ENCODE results near the gene WWOX. TPM values are rescaled to one million over a fixed set of nuclear protein-coding genes. Genes with fewer than 3 reads are reported as not detected.

The WWOX gene
- total and polyA plus RNA-seq, 2 of the 13 experiments (the other 11 are each of a cell fraction or from before 2014, with no cell fraction given), result 9.1 to 37.4 TPM

DNA sequence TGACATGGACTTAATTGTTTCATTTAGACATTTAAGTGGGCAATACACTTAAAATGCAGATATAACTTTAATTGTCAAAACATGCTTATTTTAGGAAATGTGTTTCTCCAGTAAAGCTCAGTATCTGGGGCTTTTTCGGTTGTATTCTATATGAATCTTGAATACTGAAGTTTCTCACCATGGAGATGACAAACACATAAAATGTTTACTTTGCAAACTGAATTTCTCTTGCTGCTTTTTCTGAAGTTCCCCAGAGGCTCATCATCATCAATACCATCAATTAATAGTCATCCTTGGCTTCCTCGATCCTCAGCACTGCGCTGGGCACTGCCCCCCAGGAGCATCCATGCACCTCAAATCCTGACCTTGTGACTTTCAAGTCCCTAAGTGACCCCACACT lies 227.3 kb downstream of the WWOX start:
- no peak overlapping the region for H3K4me3 ChIP-seq (replicated peaks in 1 of 3; ENCODE audit: insufficient read depth in 1 of 3, low read depth in 2 of 3, low read length in 3 of 3)
- H3K36me3 ChIP-seq (replicated peaks in 1 of 2; ENCODE audit: control insufficient read depth in 1 of 2, insufficient read depth in 2 of 2, low read length in 2 of 2), result no peaks in the 10 kb centered on the region
- H3K27ac ChIP-seq (ENCODE audit: extremely low read length, insufficient read depth, low read length), result no peak overlapping the region
- WGBS (ENCODE audit: low lambda C conversion rate), result 95% methylated on average over 3 of the region's 3 CpGs
- no peaks in the 10 kb centered on the region for H3K27me3 ChIP-seq (ENCODE audit: control insufficient read depth in 1 of 2, insufficient read depth in 2 of 2, low read length in 2 of 2)
- intact Hi-C loops (cut with micrococcal nuclease; ENCODE audit: unreplicated experiment) (no loop called here), in situ Hi-C loops (cut with HindIII; ENCODE audit: extremely low pct_ligation_motif_present, low pct_unique_long_range_greater_than_20kb) (no loop called here)
- no peaks in the 10 kb centered on the region for H3K9me3 ChIP-seq (ENCODE audit: low read length)
- no peak overlapping the region for H3K4me2 ChIP-seq (ENCODE audit: low read depth, low read length)
- ATAC-seq, result no peak
- H3K79me2 ChIP-seq (ENCODE audit: insufficient read depth, low read length), result no peaks in the 10 kb centered on the region
- CTCF ChIA-PET (ENCODE audit: low intra/inter-chr PET ratio, low total read pairs), result no interaction called here
- no peak for DNase-seq (ENCODE audit: low spot score)
- TF ChIP-seq ZFP36 (IDR thresholded peaks at IDR 0.05; ENCODE audit: borderline replicate concordance, low read depth, low read length, partially characterized antibody), result no peak
- TF ChIP-seq ZFP41 (CRISPR knock-in tag; IDR thresholded peaks at IDR 0.05; ENCODE audit: borderline replicate concordance), result no peak
- no peak for TF ChIP-seq ZNF296 (CRISPR knock-in tag; conservative IDR thresholded peaks at IDR 0.05)
- no peak for TF ChIP-seq KAT2B (IDR thresholded peaks at IDR 0.05; ENCODE audit: borderline replicate concordance, low read depth, low read length)
- no peak for TF ChIP-seq ZNF160 (CRISPR knock-in tag; IDR thresholded peaks at IDR 0.05)
- no peak for TF ChIP-seq MAFF (IDR thresholded peaks at IDR 0.05; ENCODE audit: low read depth, low read length)
- TF ChIP-seq DNMT1 (CRISPR knock-in tag; IDR thresholded peaks at IDR 0.05), result no peak
- TF ChIP-seq, protein P1, sequence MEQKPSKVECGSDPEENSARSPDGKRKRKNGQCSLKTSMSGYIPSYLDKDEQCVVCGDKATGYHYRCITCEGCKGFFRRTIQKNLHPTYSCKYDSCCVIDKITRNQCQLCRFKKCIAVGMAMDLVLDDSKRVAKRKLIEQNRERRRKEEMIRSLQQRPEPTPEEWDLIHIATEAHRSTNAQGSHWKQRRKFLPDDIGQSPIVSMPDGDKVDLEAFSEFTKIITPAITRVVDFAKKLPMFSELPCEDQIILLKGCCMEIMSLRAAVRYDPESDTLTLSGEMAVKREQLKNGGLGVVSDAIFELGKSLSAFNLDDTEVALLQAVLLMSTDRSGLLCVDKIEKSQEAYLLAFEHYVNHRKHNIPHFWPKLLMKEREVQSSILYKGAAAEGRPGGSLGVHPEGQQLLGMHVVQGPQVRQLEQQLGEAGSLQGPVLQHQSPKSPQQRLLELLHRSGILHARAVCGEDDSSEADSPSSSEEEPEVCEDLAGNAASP (CRISPR knock-in tag; IDR thresholded peaks at IDR 0.05; ENCODE audit: borderline replicate concordance), result no peak
- no peak for TF ChIP-seq ZNF878 (CRISPR knock-in tag; IDR thresholded peaks at IDR 0.05)
- TF ChIP-seq GTF2F1 (IDR thresholded peaks at IDR 0.05; ENCODE audit: low read length), result no peak
- no peak for TF ChIP-seq TCF12 (IDR thresholded peaks at IDR 0.05)
- no peak for TF ChIP-seq TCF12 (CRISPR knock-in tag; IDR thresholded peaks at IDR 0.05)
- TF ChIP-seq SETDB1 (CRISPR knock-in tag; IDR thresholded peaks at IDR 0.05; ENCODE audit: borderline replicate concordance), result no peak
- no peak for TF ChIP-seq ONECUT2 (CRISPR knock-in tag; IDR thresholded peaks at IDR 0.05)
- TF ChIP-seq KAT7 (CRISPR knock-in tag; IDR thresholded peaks at IDR 0.05; ENCODE audit: borderline replicate concordance), result no peak
- TF ChIP-seq ZSCAN30 (CRISPR knock-in tag; IDR thresholded peaks at IDR 0.05), result no peak
- TF ChIP-seq ZNF616 (CRISPR knock-in tag; IDR thresholded peaks at IDR 0.05; ENCODE audit: low read depth), result no peak
- POLR2A ChIA-PET, result no interaction called here
- BruUV-seq (replicated peaks), result no TSS peak
- H4K20me1 ChIP-seq (ENCODE audit: insufficient read depth, low read length), result no peaks in the 10 kb centered on the region
- H3K4me1 ChIP-seq (ENCODE audit: insufficient read depth, low read length), result peaks cover 17% of the 10 kb centered on the region
- H3K9ac ChIP-seq (ENCODE audit: insufficient read depth, low read depth, low read length), result no peak overlapping the region
- no peak overlapping the region for H2AFZ ChIP-seq (ENCODE audit: low read length)
- FAIRE-seq, result no peak
